ENCODE results near the gene FKRP.
"Not testable (repeated sequence)": the region's sequence is repeated elsewhere in the genome, so short reads cannot be mapped to it uniquely, and the experiment has no call there.

The FKRP gene

DNA sequence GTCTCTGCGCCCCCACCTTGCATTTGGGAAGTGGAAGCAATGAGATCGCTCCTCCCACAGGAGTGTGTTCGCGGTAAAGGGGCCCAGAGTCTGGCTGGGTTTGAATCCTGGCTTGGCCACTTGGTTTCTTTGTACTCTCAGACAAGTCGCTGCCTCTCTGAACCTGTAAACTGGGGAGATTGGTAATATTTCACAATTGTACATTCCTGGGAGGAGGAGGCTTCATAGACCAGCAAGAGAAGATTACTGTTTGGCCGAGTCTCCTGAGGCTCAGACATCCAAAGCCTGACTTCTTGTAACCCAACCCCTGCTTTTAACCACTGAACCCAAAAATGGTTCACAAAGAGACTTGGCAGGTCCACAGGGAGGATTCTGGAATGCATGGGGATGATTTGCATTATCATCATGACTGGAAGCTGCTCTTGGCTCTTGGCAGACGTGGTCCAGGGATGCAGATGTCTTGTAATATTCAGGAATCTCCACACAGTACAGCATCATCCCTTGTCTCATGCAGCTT is 14.0 kb downstream of the FKRP start:
- DNase-seq = no peak

DNA sequence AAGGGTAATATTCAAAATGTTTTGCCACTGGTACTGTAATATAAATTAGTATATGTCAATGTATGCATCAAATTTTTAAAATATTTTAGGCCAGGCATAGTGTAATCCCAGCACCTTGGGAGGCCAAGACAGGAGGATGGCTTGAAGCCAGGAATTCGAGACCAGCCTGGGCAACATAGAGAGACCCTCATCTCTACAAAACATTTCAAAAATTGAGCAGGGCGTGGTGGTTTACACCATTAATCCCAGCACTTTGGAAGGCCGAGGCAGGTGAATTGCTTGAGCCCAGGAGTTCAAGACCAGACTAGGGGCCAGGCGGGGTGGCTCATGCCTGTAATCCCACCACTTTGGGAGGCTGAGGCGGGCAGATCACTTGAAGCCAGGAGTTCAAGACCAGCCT is 14.5 kb downstream of the FKRP start:
- DNase-seq = no peak

DNA sequence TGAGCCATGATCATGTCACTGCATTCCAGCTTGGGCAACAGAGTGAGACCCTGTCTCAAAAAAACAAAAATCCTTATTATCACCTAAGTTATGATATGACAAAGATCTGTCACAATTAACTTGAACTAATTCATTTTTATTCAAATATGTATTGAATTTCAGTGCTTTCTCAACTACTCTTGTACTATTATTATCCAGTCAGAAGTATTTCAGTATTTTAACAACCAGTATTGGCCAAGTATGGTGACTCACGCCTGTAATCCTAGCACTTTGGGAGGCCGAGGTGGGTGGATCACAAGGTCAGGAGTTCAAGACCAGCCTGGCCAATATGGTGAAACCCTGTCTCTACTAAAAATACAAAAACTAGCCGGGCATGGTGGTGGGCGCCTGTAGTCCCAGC is 15.0 kb downstream of the FKRP start:
- not testable (repeated sequence) for DNase-seq

DNA sequence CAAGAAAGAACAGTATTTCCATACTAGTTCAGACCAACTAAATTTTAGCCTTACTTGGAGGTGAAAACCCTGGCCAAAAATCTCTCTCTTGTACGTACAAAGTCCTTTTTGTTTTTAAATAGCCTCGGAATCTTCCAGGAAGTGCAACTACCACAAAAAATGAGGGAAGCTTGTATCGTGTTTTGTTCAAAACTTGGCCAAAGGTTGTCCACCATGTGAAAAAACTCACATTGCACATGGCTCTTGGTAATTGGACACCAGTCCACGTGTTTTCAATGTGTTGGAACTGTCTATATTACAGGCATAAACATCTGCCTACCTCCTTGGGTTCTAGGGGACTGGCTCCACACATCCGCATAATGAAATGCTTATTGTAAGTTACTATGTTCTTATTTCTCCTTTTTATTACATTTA is 15.6 kb downstream of the FKRP start:
- no peak for DNase-seq

- DNase-seq = no peak
Observed at GRCh38 chr19:46762245-46762890, 16.5 kb downstream of the FKRP start.

DNA sequence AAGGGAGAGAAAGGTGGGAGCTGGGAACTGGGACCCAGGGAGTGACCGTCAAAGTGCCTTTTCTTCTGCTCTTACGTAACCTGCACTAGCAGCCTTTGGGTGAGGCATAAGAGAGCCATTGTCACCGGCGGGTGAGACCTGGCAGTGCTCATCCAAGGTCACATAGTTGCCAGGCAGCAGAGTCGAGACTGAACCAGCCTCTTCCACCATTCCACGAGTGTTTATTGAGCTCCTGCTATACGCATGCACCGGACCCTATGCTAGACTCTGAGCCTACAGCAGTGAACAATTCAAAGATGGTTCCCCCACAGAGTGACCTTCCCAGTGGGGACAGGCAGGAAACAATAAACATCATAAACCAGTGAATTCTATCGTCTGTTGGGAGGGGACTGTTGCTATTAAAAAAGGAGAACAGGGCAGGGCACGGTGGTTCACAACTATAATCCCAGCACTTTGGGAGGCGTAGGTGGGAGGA is 19.0 kb downstream of the FKRP start:
- no peak for DNase-seq

- DNase-seq = peak; percentile 82
Observed at GRCh38 chr19:46766569-46767317, 20.9 kb downstream of the FKRP start.

DNA sequence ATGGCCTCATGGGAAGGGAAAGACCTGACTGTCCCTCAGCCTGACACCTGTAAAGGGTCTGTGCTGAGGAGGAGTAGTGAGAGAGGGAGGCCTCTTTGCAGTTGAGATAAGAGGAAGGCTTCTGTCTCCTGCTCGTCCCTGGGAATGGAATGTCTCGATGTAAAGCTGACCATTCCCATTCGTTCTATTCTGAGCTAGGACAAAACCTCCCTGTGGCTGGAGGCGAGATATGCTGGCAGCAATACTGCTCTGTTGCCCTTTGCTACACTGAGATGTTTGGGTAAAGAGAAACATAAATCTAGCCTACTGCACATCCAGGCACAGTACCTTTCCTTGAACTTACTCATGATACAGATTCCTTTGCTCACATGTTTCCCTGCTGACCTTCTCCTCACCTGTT is 22.9 kb downstream of the FKRP start:
- DNase-seq = not testable (repeated sequence)

- no peak for DNase-seq
Observed at GRCh38 chr19:46772170-46773017, 26.5 kb downstream of the FKRP start.

- DNase-seq = no peak
Observed at GRCh38 chr19:46773018-46773399, 27.2 kb downstream of the FKRP start.

DNA sequence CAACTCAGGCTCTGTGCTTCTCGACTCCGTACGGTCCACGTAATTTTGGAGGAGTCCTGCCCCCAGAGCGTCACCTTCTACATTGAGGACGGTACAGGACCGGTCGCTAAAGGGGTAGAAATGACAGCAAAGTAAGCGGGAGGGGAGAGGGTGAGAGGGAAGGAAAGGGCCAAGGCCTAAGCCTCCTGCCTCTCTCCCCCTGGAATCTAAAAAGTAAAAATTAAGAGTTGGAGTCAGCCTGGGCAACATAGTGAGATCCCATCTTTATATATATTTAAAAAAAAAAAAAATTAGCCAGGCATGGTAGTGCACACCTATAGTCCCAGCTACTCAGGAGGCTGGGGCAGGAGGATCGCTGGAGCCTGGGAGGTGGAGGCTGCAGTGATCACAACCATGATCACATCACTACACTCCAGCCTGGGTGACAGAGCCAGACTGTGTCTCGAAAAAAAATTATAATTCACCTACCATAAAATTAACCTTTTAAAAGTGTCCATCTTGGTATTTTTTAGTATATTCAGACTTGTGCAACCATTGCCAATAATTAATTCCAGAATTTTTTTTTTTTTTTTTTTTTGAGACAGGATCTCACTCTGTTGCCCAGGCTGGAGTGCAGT is 29.9 kb downstream of the FKRP start:
- no peak for DNase-seq

- no peak for DNase-seq
Observed at GRCh38 chr19:46776927-46777911, 31.4 kb downstream of the FKRP start.

DNA sequence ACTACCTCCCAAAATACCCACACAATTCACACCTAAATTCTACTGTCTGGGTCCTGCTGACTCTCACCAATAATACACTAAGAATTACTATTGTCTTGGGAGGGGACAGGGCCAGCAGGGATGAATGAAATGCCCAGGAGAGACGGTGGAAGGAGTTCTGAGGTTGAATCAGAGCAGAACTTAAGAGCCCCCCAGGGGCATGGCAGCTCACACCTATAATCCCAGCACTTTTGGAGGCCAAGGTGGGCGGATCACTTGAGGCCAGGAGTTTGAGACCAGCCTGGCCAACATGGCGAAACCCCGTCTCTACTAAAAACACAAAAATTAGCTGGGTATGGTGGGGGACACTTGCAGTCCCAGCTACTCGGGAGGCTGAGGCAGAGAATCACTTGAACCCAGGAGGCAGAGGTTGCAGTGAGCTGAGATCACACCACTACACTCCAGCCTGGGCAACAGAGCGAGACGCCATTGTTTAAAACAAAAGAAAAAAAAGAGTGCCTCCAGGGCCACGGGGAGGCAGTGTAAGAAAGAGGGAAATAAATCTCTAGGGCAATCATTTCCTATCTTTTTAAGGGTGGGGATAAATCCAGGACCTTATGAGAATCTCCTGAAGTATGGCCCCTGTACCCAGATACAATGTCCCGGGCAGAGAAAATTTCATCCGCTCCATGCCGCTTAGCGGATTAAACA is 32.2 kb downstream of the FKRP start:
- DNase-seq = not testable (repeated sequence)

DNA sequence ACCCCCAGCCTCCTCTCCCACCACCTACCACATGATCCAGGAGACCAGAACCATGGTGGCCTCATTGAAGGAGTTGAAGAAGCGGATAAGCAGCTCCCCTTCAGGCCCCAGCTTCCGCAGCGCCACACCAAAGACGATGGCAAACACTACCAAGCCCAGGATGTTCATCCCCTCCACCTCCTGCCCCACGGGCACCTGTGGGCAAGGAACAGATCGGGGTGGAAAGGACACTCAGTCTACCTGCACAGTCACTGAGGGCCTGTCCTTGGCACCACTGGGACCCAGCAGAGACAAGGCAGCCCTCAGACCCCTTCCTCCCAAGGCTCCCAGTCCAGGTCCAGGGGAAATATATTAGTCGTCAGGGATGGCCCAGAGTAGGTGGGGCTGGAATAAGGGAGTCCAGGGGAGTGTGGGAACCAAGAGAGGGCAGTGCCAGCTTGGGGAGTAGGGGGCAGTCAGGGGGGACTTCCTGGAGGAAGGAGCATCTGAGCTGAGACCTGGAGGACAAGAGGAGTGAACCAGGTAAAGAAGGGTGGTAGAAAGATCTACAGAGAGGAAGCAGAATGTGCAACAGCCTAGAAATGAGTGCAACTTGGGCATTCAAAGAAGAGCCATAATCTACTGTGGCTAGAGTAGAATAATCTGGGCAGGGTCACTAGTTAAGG is 36.6 kb downstream of the FKRP start:
- no peak for DNase-seq

DNA sequence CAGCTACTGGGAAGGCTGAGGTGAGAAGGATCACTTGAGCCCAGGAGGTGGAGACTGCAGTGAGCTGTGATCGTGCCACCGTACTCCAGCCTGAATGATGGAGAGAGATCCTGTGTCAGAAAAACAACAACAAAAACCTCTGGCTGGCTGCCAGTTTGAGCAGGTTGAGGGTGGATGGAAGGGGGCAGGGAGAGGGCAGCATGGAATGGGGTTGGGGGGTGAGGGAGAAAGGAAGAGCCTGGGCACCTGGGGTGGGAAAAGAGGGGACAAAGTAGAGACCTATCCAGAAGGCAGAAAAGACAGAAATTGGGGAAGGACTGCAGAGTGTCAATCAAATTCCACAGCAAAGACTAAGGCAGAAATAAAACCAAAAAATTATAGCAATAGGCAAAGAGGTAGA is 37.8 kb downstream of the FKRP start:
- DNase-seq = no peak

GRCh38 chr19:46784262-46785053 is 38.6 kb downstream of the FKRP start:
- DNase-seq = peak; percentile 81

- no peak for DNase-seq
Observed at GRCh38 chr19:46785054-46785979, 39.5 kb downstream of the FKRP start.

DNA sequence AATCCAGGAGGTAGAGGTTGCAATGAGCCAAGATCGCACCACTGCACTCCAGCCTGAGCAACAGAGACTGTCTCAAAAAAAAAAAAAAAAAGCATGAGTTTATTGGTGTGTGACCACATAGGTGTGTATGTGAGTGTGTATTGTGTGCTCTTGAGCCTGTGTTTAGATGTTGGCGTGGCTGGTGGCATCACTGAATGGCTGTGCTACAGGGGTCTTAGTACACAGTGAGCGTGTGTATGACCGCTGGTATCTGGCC is 40.1 kb downstream of the FKRP start:
- DNase-seq = no peak
